ENCODE results near the gene PLPPR3. TPM values are rescaled to one million over a fixed set of nuclear protein-coding genes. Genes with fewer than 3 reads are reported as not detected.

Gene PLPPR3
- total and polyA plus RNA-seq, 9 of the 15 experiments (the other 6 are each of a cell fraction or from before 2014, with no cell fraction given), result 0.01 to 48.2 (median 8.6) TPM

DNA sequence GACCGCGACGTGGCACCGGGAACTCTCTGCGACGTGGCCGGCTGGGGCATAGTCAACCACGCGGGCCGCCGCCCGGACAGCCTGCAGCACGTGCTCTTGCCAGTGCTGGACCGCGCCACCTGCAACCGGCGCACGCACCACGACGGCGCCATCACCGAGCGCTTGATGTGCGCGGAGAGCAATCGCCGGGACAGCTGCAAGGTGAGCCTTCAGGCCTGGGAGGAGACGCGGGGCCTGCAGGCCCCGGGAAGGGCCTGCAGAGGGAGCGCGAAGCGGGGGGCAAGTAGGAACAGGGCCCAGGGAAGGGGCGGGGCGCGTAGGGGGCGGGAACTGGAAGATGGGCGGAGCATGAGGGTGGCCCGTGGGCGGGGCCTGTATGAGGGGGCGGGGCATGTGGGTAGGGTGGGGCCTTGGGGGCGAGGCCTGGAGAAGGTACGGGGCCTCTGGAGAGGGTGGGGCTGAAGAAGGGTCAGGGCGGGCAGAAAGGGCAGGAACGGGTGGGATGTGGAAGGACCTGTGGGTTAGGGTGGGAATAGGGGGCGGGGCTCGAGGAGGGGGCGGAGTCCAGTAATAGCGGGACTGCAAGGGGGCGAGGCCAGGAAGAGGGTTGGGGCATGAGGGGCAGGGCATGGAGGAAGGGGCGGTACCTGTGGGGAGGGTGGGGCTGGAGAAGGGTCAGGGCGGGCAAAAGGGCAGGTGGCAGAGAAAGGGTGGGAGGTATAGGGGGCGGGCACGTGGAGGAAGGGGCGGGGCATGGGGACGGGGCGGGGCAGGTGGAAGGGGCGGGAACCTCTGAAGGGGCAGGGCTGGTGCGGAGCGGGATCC, 40.2 kb upstream of the PLPPR3 start (continued):
- TF ChIP-seq, protein P1, sequence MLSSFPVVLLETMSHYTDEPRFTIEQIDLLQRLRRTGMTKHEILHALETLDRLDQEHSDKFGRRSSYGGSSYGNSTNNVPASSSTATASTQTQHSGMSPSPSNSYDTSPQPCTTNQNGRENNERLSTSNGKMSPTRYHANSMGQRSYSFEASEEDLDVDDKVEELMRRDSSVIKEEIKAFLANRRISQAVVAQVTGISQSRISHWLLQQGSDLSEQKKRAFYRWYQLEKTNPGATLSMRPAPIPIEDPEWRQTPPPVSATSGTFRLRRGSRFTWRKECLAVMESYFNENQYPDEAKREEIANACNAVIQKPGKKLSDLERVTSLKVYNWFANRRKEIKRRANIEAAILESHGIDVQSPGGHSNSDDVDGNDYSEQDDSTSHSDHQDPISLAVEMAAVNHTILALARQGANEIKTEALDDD (IDR thresholded peaks at IDR 0.05), result no peak
- TF ChIP-seq YY1 (IDR thresholded peaks at IDR 0.05; ENCODE audit: borderline replicate concordance in 1 of 3, control insufficient read depth in 1 of 3, extremely low read depth in 1 of 3, insufficient read depth in 3 of 3, insufficient read length in 1 of 3, insufficient replicate concordance in 2 of 3, low read depth in 1 of 3, low read length in 2 of 3) (peak; percentile 18 to 78 (median 71)), ETV6 (IDR thresholded peaks at IDR 0.05; ENCODE audit: borderline replicate concordance in 1 of 2, low read depth in 2 of 2, low read length in 1 of 2) (no peak), ETV6 (CRISPR knock-in tag; IDR thresholded peaks at IDR 0.05; ENCODE audit: borderline replicate concordance) (0 out of 2 replicates have a peak, but pooled peaks have one; percentile 36), NFYB (IDR thresholded peaks at IDR 0.05; ENCODE audit: extremely low read depth, insufficient read length) (no peak), DACH1 (IDR thresholded peaks at IDR 0.05; ENCODE audit: partially characterized antibody) (peak; percentile 36), RBBP5 (IDR thresholded peaks at IDR 0.05; ENCODE audit: borderline replicate concordance, insufficient read depth, low read length, poor library complexity, severe bottlenecking) (no peak)
- TF ChIP-seq, protein P2, sequence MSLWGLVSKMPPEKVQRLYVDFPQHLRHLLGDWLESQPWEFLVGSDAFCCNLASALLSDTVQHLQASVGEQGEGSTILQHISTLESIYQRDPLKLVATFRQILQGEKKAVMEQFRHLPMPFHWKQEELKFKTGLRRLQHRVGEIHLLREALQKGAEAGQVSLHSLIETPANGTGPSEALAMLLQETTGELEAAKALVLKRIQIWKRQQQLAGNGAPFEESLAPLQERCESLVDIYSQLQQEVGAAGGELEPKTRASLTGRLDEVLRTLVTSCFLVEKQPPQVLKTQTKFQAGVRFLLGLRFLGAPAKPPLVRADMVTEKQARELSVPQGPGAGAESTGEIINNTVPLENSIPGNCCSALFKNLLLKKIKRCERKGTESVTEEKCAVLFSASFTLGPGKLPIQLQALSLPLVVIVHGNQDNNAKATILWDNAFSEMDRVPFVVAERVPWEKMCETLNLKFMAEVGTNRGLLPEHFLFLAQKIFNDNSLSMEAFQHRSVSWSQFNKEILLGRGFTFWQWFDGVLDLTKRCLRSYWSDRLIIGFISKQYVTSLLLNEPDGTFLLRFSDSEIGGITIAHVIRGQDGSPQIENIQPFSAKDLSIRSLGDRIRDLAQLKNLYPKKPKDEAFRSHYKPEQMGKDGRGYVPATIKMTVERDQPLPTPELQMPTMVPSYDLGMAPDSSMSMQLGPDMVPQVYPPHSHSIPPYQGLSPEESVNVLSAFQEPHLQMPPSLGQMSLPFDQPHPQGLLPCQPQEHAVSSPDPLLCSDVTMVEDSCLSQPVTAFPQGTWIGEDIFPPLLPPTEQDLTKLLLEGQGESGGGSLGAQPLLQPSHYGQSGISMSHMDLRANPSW (CRISPR knock-in tag; IDR thresholded peaks at IDR 0.05), result peak; percentile 55; the same call in 1 of the 2 replicates
- TF ChIP-seq, protein P3, sequence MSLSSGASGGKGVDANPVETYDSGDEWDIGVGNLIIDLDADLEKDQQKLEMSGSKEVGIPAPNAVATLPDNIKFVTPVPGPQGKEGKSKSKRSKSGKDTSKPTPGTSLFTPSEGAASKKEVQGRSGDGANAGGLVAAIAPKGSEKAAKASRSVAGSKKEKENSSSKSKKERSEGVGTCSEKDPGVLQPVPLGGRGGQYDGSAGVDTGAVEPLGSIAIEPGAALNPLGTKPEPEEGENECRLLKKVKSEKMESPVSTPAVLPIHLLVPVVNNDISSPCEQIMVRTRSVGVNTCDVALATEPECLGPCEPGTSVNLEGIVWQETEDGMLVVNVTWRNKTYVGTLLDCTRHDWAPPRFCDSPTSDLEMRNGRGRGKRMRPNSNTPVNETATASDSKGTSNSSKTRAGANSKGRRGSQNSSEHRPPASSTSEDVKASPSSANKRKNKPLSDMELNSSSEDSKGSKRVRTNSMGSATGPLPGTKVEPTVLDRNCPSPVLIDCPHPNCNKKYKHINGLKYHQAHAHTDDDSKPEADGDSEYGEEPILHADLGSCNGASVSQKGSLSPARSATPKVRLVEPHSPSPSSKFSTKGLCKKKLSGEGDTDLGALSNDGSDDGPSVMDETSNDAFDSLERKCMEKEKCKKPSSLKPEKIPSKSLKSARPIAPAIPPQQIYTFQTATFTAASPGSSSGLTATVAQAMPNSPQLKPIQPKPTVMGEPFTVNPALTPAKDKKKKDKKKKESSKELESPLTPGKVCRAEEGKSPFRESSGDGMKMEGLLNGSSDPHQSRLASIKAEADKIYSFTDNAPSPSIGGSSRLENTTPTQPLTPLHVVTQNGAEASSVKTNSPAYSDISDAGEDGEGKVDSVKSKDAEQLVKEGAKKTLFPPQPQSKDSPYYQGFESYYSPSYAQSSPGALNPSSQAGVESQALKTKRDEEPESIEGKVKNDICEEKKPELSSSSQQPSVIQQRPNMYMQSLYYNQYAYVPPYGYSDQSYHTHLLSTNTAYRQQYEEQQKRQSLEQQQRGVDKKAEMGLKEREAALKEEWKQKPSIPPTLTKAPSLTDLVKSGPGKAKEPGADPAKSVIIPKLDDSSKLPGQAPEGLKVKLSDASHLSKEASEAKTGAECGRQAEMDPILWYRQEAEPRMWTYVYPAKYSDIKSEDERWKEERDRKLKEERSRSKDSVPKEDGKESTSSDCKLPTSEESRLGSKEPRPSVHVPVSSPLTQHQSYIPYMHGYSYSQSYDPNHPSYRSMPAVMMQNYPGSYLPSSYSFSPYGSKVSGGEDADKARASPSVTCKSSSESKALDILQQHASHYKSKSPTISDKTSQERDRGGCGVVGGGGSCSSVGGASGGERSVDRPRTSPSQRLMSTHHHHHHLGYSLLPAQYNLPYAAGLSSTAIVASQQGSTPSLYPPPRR (CRISPR knock-in tag; IDR thresholded peaks at IDR 0.05; ENCODE audit: borderline replicate concordance), result peak; percentile 52; the same call in 1 of the 2 replicates
- TF ChIP-seq, protein P4, sequence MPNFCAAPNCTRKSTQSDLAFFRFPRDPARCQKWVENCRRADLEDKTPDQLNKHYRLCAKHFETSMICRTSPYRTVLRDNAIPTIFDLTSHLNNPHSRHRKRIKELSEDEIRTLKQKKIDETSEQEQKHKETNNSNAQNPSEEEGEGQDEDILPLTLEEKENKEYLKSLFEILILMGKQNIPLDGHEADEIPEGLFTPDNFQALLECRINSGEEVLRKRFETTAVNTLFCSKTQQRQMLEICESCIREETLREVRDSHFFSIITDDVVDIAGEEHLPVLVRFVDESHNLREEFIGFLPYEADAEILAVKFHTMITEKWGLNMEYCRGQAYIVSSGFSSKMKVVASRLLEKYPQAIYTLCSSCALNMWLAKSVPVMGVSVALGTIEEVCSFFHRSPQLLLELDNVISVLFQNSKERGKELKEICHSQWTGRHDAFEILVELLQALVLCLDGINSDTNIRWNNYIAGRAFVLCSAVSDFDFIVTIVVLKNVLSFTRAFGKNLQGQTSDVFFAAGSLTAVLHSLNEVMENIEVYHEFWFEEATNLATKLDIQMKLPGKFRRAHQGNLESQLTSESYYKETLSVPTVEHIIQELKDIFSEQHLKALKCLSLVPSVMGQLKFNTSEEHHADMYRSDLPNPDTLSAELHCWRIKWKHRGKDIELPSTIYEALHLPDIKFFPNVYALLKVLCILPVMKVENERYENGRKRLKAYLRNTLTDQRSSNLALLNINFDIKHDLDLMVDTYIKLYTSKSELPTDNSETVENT (CRISPR knock-in tag; IDR thresholded peaks at IDR 0.05), result peak; percentile 89
- TF ChIP-seq, protein P5, sequence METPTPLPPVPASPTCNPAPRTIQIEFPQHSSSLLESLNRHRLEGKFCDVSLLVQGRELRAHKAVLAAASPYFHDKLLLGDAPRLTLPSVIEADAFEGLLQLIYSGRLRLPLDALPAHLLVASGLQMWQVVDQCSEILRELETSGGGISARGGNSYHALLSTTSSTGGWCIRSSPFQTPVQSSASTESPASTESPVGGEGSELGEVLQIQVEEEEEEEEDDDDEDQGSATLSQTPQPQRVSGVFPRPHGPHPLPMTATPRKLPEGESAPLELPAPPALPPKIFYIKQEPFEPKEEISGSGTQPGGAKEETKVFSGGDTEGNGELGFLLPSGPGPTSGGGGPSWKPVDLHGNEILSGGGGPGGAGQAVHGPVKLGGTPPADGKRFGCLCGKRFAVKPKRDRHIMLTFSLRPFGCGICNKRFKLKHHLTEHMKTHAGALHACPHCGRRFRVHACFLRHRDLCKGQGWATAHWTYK (CRISPR knock-in tag; IDR thresholded peaks at IDR 0.05), result peak; percentile 78

All from K562 (cell line).